ENCODE data around the gene ZNF273.

ZNF273 gene

GRCh38 chr7:64886956-64887545, 16.0 kb upstream of the ZNF273 start:
- no peak for ATAC-seq
- TF ChIP-seq OSR1 (CRISPR knock-in tag; IDR thresholded peaks at IDR 0.05) = no peak

DNA sequence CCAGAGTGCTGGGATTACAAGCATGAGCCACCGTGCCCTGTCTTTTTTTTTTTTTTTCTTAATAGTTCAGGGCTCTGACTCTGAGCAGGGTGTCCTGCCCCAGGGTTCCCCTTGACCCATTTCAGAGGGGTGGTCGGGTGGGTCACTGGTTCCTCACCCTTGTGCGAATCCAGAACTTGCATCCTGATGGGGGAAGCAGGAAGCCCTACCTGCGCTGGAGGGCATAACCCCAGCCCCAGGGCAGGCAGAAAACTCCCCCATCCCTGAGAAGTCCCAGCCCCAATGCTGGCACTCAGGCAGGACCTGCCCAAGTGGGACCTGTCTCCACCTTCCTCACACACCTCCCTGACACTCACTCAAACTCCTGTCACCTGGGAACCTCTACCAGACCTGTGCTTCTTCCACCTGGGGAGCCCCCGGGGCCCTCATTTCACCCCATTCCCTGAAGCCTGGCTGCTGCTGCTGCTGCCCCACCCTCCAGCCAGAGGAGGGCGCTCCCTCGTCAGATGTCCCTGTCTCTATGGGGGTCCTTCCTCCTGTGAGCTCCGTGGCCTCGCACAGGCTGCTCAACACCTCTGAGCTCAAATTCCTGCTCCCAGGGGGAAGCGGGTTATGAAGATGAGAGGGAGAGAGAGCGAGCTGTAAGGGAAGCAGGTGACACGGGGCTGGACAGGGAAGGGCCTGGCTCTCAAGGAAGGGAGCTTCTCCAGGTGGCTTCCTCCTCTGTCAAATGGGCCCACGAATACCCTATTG, 15.1 kb upstream of the ZNF273 start:
- ATAC-seq = no peak
- TF ChIP-seq CSDC2 (CRISPR knock-in tag; IDR thresholded peaks at IDR 0.05) = no peak
- TF ChIP-seq, protein P1, sequence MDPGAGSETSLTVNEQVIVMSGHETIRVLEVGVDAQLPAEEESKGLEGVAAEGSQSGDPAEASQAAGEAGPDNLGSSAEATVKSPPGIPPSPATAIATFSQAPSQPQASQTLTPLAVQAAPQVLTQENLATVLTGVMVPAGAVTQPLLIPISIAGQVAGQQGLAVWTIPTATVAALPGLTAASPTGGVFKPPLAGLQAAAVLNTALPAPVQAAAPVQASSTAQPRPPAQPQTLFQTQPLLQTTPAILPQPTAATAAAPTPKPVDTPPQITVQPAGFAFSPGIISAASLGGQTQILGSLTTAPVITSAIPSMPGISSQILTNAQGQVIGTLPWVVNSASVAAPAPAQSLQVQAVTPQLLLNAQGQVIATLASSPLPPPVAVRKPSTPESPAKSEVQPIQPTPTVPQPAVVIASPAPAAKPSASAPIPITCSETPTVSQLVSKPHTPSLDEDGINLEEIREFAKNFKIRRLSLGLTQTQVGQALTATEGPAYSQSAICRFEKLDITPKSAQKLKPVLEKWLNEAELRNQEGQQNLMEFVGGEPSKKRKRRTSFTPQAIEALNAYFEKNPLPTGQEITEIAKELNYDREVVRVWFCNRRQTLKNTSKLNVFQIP (CRISPR knock-in tag; IDR thresholded peaks at IDR 0.05; ENCODE audit: borderline replicate concordance, low read depth) = no peak
- no peak for TF ChIP-seq PPARA (CRISPR knock-in tag; IDR thresholded peaks at IDR 0.05; ENCODE audit: borderline replicate concordance)
- no peak for TF ChIP-seq ZC3H10 (CRISPR knock-in tag; IDR thresholded peaks at IDR 0.05)
- no peak for TF ChIP-seq SNAI2 (CRISPR knock-in tag; IDR thresholded peaks at IDR 0.05)
- TF ChIP-seq BACH2 (CRISPR knock-in tag; IDR thresholded peaks at IDR 0.05; ENCODE audit: borderline replicate concordance) = no peak
- TF ChIP-seq, protein P2, sequence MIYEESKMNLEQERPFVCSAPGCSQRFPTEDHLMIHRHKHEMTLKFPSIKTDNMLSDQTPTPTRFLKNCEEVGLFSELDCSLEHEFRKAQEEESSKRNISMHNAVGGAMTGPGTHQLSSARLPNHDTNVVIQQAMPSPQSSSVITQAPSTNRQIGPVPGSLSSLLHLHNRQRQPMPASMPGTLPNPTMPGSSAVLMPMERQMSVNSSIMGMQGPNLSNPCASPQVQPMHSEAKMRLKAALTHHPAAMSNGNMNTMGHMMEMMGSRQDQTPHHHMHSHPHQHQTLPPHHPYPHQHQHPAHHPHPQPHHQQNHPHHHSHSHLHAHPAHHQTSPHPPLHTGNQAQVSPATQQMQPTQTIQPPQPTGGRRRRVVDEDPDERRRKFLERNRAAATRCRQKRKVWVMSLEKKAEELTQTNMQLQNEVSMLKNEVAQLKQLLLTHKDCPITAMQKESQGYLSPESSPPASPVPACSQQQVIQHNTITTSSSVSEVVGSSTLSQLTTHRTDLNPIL (CRISPR knock-in tag; IDR thresholded peaks at IDR 0.05; ENCODE audit: low read depth) = no peak
- TF ChIP-seq, protein P3, sequence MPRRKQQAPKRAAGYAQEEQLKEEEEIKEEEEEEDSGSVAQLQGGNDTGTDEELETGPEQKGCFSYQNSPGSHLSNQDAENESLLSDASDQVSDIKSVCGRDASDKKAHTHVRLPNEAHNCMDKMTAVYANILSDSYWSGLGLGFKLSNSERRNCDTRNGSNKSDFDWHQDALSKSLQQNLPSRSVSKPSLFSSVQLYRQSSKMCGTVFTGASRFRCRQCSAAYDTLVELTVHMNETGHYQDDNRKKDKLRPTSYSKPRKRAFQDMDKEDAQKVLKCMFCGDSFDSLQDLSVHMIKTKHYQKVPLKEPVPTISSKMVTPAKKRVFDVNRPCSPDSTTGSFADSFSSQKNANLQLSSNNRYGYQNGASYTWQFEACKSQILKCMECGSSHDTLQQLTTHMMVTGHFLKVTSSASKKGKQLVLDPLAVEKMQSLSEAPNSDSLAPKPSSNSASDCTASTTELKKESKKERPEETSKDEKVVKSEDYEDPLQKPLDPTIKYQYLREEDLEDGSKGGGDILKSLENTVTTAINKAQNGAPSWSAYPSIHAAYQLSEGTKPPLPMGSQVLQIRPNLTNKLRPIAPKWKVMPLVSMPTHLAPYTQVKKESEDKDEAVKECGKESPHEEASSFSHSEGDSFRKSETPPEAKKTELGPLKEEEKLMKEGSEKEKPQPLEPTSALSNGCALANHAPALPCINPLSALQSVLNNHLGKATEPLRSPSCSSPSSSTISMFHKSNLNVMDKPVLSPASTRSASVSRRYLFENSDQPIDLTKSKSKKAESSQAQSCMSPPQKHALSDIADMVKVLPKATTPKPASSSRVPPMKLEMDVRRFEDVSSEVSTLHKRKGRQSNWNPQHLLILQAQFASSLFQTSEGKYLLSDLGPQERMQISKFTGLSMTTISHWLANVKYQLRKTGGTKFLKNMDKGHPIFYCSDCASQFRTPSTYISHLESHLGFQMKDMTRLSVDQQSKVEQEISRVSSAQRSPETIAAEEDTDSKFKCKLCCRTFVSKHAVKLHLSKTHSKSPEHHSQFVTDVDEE (CRISPR knock-in tag; IDR thresholded peaks at IDR 0.05) = no peak
- no peak for TF ChIP-seq TOX (CRISPR knock-in tag; IDR thresholded peaks at IDR 0.05; ENCODE audit: borderline replicate concordance)
- no peak for TF ChIP-seq GLIS3 (CRISPR knock-in tag; IDR thresholded peaks at IDR 0.05)
- TF ChIP-seq OSR1 (CRISPR knock-in tag; IDR thresholded peaks at IDR 0.05) = no peak
- TF ChIP-seq ZFP3 (CRISPR knock-in tag; IDR thresholded peaks at IDR 0.05) = no peak
- TF ChIP-seq RARB (CRISPR knock-in tag; IDR thresholded peaks at IDR 0.05) = no peak
- no peak for TF ChIP-seq CSRNP3 (CRISPR knock-in tag; IDR thresholded peaks at IDR 0.05)
- TF ChIP-seq TCF4 (CRISPR knock-in tag; IDR thresholded peaks at IDR 0.05; ENCODE audit: borderline replicate concordance) = no peak
- TF ChIP-seq ZNF565 (CRISPR knock-in tag; conservative IDR thresholded peaks at IDR 0.05; ENCODE audit: low read depth) = no peak
- TF ChIP-seq ESRRG (CRISPR knock-in tag; IDR thresholded peaks at IDR 0.05) = no peak

GRCh38 chr7:64888561-64888900, 14.5 kb upstream of the ZNF273 start:
- TF ChIP-seq OSR1 (CRISPR knock-in tag; IDR thresholded peaks at IDR 0.05) (no peak), ZC3H10 (CRISPR knock-in tag; IDR thresholded peaks at IDR 0.05) (no peak), ARNTL (CRISPR knock-in tag; IDR thresholded peaks at IDR 0.05; ENCODE audit: borderline replicate concordance, low read depth) (no peak)
- no peak for ATAC-seq

DNA sequence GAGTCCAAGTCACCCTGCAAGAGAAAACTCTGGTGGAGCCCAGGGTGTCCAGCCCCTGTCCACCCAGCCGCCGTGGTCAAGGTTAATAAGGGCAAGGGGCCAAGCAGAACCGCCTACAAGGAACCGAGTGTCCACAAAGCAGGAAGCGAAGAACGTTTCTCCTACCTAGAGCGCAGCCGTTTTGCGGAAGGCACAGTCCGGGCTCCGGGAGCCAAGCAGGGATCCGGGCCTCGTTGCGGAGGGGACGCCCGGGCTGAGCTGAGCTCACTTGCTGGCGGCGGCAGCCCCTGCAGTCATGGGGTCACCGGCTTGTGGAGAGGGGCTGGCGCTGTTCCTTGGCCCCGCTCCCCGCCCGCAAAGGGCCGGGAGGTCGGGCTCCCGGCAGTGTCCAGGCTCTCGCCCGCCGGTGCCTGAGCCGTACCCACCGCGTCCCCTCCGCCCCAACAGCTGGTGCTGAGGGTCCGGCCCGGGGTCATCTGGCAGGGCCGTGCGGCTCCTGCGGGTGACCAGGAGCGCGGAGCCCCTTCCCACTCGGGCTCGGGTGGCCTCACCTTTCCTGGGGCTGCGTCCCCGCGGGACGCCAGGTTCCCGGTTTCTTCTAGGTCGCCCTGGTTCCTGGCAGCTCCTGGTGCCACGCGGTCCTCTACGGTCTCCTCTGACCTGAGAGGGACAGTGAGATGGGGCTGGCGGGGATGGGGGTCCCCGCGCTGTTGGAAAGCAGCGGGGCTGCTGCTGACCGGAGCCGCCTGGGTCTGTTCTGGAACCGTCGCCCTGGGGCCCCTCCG, 14.0 kb upstream of the ZNF273 start:
- TF ChIP-seq, protein P1 (CRISPR knock-in tag; IDR thresholded peaks at IDR 0.05; ENCODE audit: borderline replicate concordance, low read depth) = no peak
- no peak for TF ChIP-seq ZNF565 (CRISPR knock-in tag; conservative IDR thresholded peaks at IDR 0.05; ENCODE audit: low read depth)
- ATAC-seq = no peak

Data from SK-N-SH treated with all-trans-retinoic acid at 6 μM for 48 hours (cell line).